Left lung (tissue), 10 donors: ENCODE results near the gene PCDHA12. TPM values are rescaled to one million over a fixed set of nuclear protein-coding genes. Genes with fewer than 3 reads are reported as not detected.
"Not testable (repeated sequence)": the region's sequence is repeated elsewhere in the genome, so short reads cannot be mapped to it uniquely, and the experiment has no call there.

Source experiments
- ATAC-seq: fragments of 200-7000 bp; cut with Tn5 transposase; one replicate; pipeline ENCODE4 v1.9.1; 2020; ENCODE audit warnings: moderate library complexity
- DNase-seq, 4 donors: peaks; one replicate each; pipeline ENCODE4 v3.0.0-alpha.2; 2013 to 2020
- H3K27ac ChIP-seq, 2 donors: fragments of 200-600 bp; sonication (generic) in 1 of 2; one replicate each; pipeline versions ENCODE4 v1.5.0 to v1.8.0; 2020 to 2021
- H3K27me3 ChIP-seq, 2 donors: fragments of 200-600 bp; sonication (generic) in 1 of 2; one replicate each; pipeline versions ENCODE4 v1.5.0 to v1.8.0; 2020 to 2021
- H3K36me3 ChIP-seq, 2 donors: fragments of 200-600 bp; sonication (generic) in 1 of 2; one replicate each; pipeline versions ENCODE4 v1.5.0 to v1.8.0; 2020 to 2021
- H3K4me1 ChIP-seq, 2 donors: fragments of 200-600 bp; one replicate each; pipeline ENCODE4 v1.8.0; 2021
- H3K4me3 ChIP-seq, 2 donors: fragments of 200-600 bp; sonication (generic) in 1 of 2; one replicate each; pipeline versions ENCODE4 v1.5.0 to v1.8.0; 2020 to 2021; ENCODE audit warnings: mild to moderate bottlenecking in 1 of 2
- H3K9me3 ChIP-seq, 2 donors: fragments of 200-600 bp; sonication (generic) in 1 of 2; one replicate each; pipeline versions ENCODE4 v1.5.0 to v1.8.0; 2020 to 2021
- CTCF ChIP-seq, 2 donors: fragments of 200-600 bp; sonication (generic) in 1 of 2; IDR thresholded peaks; one replicate each; pipeline versions ENCODE4 v1.5.0 to v1.8.0; 2021; ENCODE audit warnings: antibody characterized with exemption in 2 of 2
- intact Hi-C, 2 donors: fragments of 100-400 bp; cut with DNase I; formaldehyde crosslinking; loops; one replicate each; pipeline versions ENCODE4 v1.11.2 to v1.14.2; 2022
- polyA plus RNA-seq, 6 donors: library from polyadenylated mRNA; unstranded; fragments of 120-200 nt; gene quantifications; one replicate each; pipeline ENCODE4 v1.2.1, GENCODE V29; 2013; ENCODE audit not compliant: insufficient read length in 6 of 6
- total RNA-seq, 2 donors: library from RNA; stranded (reverse); fragmentation: NEBNext Ultra II Directional; extraction: Animal tissue kit (Norgen Biotek cat#: 25700); gene quantifications; one replicate each; pipeline ENCODE4 v1.2.1, GENCODE V29; 2021
- donor health status: DM: no; HTN: yes; CAD: no.
- donor health status: DM: no; HTN: no; CAD: no.

PCDHA12 gene
- total and polyA plus RNA-seq, 8 donors: 0.03 to 7.4 (median 0.07) TPM; not detected in 1

DNA sequence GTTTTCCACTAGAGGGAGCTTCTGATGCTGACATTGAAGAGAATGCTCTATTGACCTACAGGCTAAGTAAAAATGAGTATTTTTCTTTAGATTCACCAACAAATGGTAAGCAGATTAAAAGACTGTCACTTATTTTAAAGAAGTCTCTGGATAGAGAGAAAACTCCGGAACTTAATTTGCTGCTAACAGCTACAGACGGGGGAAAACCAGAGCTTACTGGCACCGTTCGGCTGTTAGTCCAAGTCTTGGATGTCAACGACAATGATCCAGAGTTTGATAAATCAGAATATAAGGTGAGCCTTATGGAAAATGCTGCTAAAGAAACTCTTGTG is 5.6 kb upstream of the PCDHA12 start:
- intact Hi-C loops: no loop called here
- Histone ChIP-seq H3K4me3 (peak overlapping the region in 1 of 2 donors; percentile 25), H3K27me3 (peaks cover 4 to 75% of the 10 kb centered on the region in 2 donors), H3K27ac (no peak overlapping the region), H3K9me3 (peaks cover 0 to 30% of the 10 kb centered on the region in 2 donors), H3K36me3 (no peaks in the 10 kb centered on the region), H3K4me1 (no peaks in the 10 kb centered on the region)
- no peak for TF ChIP-seq CTCF (IDR thresholded peaks at IDR 0.05)
- ATAC-seq (peak; percentile 69), DNase-seq (no peak)

- DNase-seq: peak in 1 of 4 donors; percentile 77
- Histone ChIP-seq H3K4me3 (no peak overlapping the region), H3K27me3 (peaks cover 12 to 85% of the 10 kb centered on the region in 2 donors), H3K36me3 (no peaks in the 10 kb centered on the region), H3K27ac (no peak overlapping the region), H3K9me3 (peaks cover 0 to 35% of the 10 kb centered on the region in 2 donors), H3K4me1 (no peaks in the 10 kb centered on the region)
- TF ChIP-seq CTCF (IDR thresholded peaks at IDR 0.05): no peak
- intact Hi-C loops: no loop called here
- no peak for ATAC-seq
Measured at GRCh38 chr5:140870221-140871201, 4.6 kb upstream of the PCDHA12 start.

- H3K4me3 ChIP-seq, H3K4me1 ChIP-seq, ATAC-seq, intact Hi-C loops, H3K27ac ChIP-seq, H3K36me3 ChIP-seq: not testable (repeated sequence)
- Histone ChIP-seq H3K9me3 (peaks cover 0 to 33% of the 10 kb centered on the region in 2 donors), H3K27me3 (peaks cover 22 to 91% of the 10 kb centered on the region in 2 donors)
- peak in 1 of 4 donors; percentile 72 for DNase-seq
Measured at GRCh38 chr5:140876541-140877261, 1.6 kb downstream of the PCDHA12 start.

GRCh38 chr5:140877262-140877581 is 2.1 kb downstream of the PCDHA12 start:
- Histone ChIP-seq H3K4me3 (no peak overlapping the region), H3K27me3 (peaks cover 22 to 91% of the 10 kb centered on the region in 2 donors), H3K9me3 (peaks cover 0 to 28% of the 10 kb centered on the region in 2 donors), H3K27ac (no peak overlapping the region), H3K36me3 (no peaks in the 10 kb centered on the region), H3K4me1 (no peaks in the 10 kb centered on the region)
- DNase-seq (no peak), ATAC-seq (no peak)
- intact Hi-C loops: no loop called here
- no peak for TF ChIP-seq CTCF (IDR thresholded peaks at IDR 0.05)

DNA sequence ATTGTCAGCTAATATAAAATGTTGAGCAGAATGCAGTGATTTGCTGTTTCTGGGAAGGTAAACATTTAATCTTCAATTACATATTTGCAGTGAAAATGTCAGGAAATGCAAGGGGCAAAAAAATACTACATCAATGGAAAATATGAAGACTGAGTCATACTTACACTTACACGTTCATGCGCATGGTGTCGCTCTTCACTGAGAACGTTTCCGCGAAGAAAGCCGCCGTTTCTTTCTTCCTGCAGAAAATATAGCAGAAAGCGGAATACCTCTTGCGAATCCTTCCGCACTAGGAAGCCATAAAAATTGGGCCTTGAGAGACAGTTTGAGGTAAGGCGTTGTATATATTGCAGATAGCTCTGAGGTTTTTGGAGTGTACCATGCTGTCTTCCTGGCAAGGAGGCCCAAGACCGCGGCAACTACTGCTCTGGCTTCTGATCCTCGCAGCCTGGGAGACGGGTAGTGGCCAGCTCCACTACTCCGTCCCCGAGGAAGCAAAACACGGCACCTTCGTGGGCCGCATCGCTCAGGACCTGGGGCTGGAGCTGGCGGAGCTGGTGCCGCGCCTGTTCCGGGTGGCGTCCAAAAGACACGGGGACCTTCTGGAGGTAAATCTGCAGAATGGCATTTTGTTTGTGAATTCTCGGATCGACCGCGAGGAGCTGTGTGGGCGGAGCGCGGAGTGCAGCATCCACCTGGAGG is 6.9 kb downstream of the PCDHA12 start, which contains the start of gene PCDHA13:
PCDHA13 (plus strand) TSS at position 236 of the 702 bp plus-strand sequence; CDS start at position 381, 145 bp downstream.
- peak within 1 kb of the TSS in 1 of 2 donors; percentile 26 for H3K4me3 ChIP-seq
- intact Hi-C loops: loop anchor here in 1 of 2 donors (10.0 kb wide), 1 partner anchor 163 kb away; no protein-coding TSS in a partner anchor
- H3K27me3 ChIP-seq: peaks cover 3 to 68% of the 10 kb centered on the region in 2 donors

More for the DNA sequence above, 6.9 kb downstream of the PCDHA12 start, which contains the start of gene PCDHA13:
- peak in 1 of 2 donors; percentile 16 for TF ChIP-seq CTCF (IDR thresholded peaks at IDR 0.05)
- peak; percentile 92 for ATAC-seq
- H3K27ac ChIP-seq: no peak within 1 kb of the TSS
- DNase-seq: peak in 2 of 4 donors; percentile 4 to 27
- no peaks in the 10 kb centered on the region for H3K36me3 ChIP-seq
- no peaks in the 10 kb centered on the region for H3K4me1 ChIP-seq
- H3K9me3 ChIP-seq: peaks cover 0 to 30% of the 10 kb centered on the region in 2 donors
